Stomach (tissue), 4 donors: ENCODE measurements around the gene LBHD1.

Experiments used
- POLR2A ChIP-seq, 4 donors: fragments of 450-650 bp; IDR thresholded peaks; one replicate each; pipeline ENCODE4 v1.6.1; 2016; ENCODE audit warnings: antibody characterized with exemption in 4 of 4, control low read depth in 2 of 4, mild to moderate bottlenecking in 1 of 4, moderate library complexity in 1 of 4
- TF ChIP-seq, protein P1 (sequence below), 7 experiments: fragments of 450-650 bp in 4 of 7; fragments of 200-600 bp in 3 of 7; sonication (generic) in 3 of 7; IDR thresholded peaks; one replicate each; pipeline ENCODE4 v1.5.1; 2016 to 2019; ENCODE audit warnings: antibody characterized with exemption in 7 of 7, control low read depth in 2 of 7, mild to moderate bottlenecking in 1 of 7

DNA sequence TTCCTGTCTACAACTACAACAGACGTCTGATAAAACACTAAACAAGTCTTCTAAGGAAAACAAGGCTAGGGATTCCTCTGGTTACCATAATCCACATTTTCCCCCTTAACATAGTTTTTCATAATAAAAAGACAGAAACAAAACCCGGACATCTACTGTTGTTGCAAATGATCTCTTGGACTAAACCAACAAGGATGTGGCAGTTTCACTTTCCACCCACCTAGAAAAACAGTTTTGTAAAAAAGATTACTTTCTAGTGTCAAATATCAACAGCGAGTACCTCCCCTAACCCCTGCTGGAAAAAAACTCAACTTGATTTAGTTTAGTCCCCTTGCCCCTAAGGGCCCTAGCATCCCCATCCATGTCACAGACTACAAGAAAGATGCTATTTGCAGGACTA is 40.8 kb upstream of the LBHD1 start:
- TF ChIP-seq, protein P1, sequence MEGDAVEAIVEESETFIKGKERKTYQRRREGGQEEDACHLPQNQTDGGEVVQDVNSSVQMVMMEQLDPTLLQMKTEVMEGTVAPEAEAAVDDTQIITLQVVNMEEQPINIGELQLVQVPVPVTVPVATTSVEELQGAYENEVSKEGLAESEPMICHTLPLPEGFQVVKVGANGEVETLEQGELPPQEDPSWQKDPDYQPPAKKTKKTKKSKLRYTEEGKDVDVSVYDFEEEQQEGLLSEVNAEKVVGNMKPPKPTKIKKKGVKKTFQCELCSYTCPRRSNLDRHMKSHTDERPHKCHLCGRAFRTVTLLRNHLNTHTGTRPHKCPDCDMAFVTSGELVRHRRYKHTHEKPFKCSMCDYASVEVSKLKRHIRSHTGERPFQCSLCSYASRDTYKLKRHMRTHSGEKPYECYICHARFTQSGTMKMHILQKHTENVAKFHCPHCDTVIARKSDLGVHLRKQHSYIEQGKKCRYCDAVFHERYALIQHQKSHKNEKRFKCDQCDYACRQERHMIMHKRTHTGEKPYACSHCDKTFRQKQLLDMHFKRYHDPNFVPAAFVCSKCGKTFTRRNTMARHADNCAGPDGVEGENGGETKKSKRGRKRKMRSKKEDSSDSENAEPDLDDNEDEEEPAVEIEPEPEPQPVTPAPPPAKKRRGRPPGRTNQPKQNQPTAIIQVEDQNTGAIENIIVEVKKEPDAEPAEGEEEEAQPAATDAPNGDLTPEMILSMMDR (IDR thresholded peaks at IDR 0.05): no peak
- TF ChIP-seq POLR2A (IDR thresholded peaks at IDR 0.05): no peak
